HepG2 (cell line): Measurements from ENCODE around the gene B3GNT2. TPM values are rescaled to one million over a fixed set of nuclear protein-coding genes. Genes with fewer than 3 reads are reported as not detected.
A peak's percentile ranks its signal among the peaks of the same experiment; 100 is the strongest.

Experiments used
- ATAD3A ChIP-seq: sonication (generic); formaldehyde crosslinking; IDR thresholded peaks from 2 replicates; pipeline ENCODE4 v1.4.0; 2020; ENCODE audit warnings: missing genetic modification reagents
- CBX5 ChIP-seq: sonication (generic); formaldehyde crosslinking; IDR thresholded peaks from 2 replicates; pipeline ENCODE4 v1.4.0; 2020; ENCODE audit warnings: missing genetic modification reagents, borderline replicate concordance
- GABPA ChIP-seq, 2 experiments: IDR thresholded peaks; 2 replicates each; pipeline ENCODE4 v1.6.1; 2011 to 2016; ENCODE audit warnings: low read depth in 2 of 2, low read length in 1 of 2, missing biosample characterization in 1 of 2, missing genetic modification characterization in 1 of 2
- NFATC3 ChIP-seq: sonication (generic); formaldehyde crosslinking; IDR thresholded peaks from 2 replicates; pipeline ENCODE4 v1.5.1; 2020; ENCODE audit warnings: mild to moderate bottlenecking, missing genetic modification reagents
- PHF21A ChIP-seq: sonication (generic); formaldehyde crosslinking; IDR thresholded peaks from 2 replicates; pipeline ENCODE4 v1.5.0; 2020; ENCODE audit warnings: mild to moderate bottlenecking, missing genetic modification reagents
- PHF5A ChIP-seq: IDR thresholded peaks from one replicate; pipeline ENCODE4 v1.6.1; 2018; ENCODE audit warnings: low read depth, missing genetic modification reagents; ENCODE audit not compliant: unreplicated experiment
- ZEB1 ChIP-seq: IDR thresholded peaks from 2 replicates; pipeline ENCODE4 v1.6.1; 2012; ENCODE audit warnings: mild to moderate bottlenecking, low read depth, inconsistent platforms; ENCODE audit not compliant: insufficient replicate concordance
- ZNF503 ChIP-seq: sonication (generic); formaldehyde crosslinking; IDR thresholded peaks from 2 replicates; pipeline ENCODE4 v1.4.0; 2020; ENCODE audit warnings: missing genetic modification reagents
- ZNF530 ChIP-seq: sonication (generic); formaldehyde crosslinking; IDR thresholded peaks from 2 replicates; pipeline ENCODE4 v1.5.0; 2020; ENCODE audit warnings: low read depth, mild to moderate bottlenecking, missing genetic modification reagents
- ZNF549 ChIP-seq: sonication (generic); formaldehyde crosslinking; IDR thresholded peaks from 2 replicates; pipeline ENCODE4 v1.5.0; 2020; ENCODE audit warnings: missing genetic modification reagents
- ZNF615 ChIP-seq: sonication (generic); formaldehyde crosslinking; IDR thresholded peaks from 2 replicates; pipeline ENCODE4 v1.5.0; 2020; ENCODE audit warnings: mild to moderate bottlenecking, missing genetic modification reagents, borderline replicate concordance
- polyA plus RNA-seq, 8 experiments: library from polyadenylated mRNA; depleted of rRNA in 3 of 8; stranded (reverse) in 7 of 8; unstranded in 1 of 8; fragments of >200 nt; fragmentation: Illumina TruSeq in 4 of 8; extraction: Trizol in 4 of 8; gene quantifications; 2 replicates each; pipeline versions ENCODE4 v1.2.1 to v1.2.3, GENCODE V29; 2011 to 2016; ENCODE audit warnings: low read depth in 4 of 8, missing spikeins in 1 of 8, mixed read lengths in 1 of 8; ENCODE audit not compliant: insufficient read depth in 1 of 8
- total RNA-seq, 5 experiments: library from RNA; depleted of rRNA; stranded (reverse); fragments of >200 nt; fragmentation: Illumina TruSeq; extraction: Trizol; gene quantifications; 2 replicates each; pipeline ENCODE4 v1.2.3, GENCODE V29; 2016; ENCODE audit warnings: low read depth in 1 of 5
- TF ChIP-seq, protein P1 (sequence below): sonication (generic); formaldehyde crosslinking; IDR thresholded peaks from 2 replicates; pipeline ENCODE4 v1.4.0; 2020; ENCODE audit warnings: missing genetic modification reagents; ENCODE audit errors: not compliant biosample characterization
- TF ChIP-seq, protein P2 (sequence below): sonication (generic); formaldehyde crosslinking; IDR thresholded peaks from 2 replicates; pipeline ENCODE4 v1.8.1; 2022; ENCODE audit warnings: low read depth, mild to moderate bottlenecking, missing genetic modification reagents
- TF ChIP-seq, protein P3 (sequence below): sonication (generic); formaldehyde crosslinking; IDR thresholded peaks from 2 replicates; pipeline ENCODE4 v1.8.0; 2022; ENCODE audit warnings: mild to moderate bottlenecking, missing genetic modification reagents

B3GNT2 gene
- total and polyA plus RNA-seq, 2 of the 13 experiments (the other 11 are each of a cell fraction or from before 2014, with no cell fraction given), result 26.3 to 28.5 TPM

GRCh38 chr2:62194558-62195420, 1.1 kb upstream of the B3GNT2 start (continued):
- TF ChIP-seq GABPA (IDR thresholded peaks at IDR 0.05; ENCODE audit: low read depth, low read length), result no peak
- TF ChIP-seq GABPA (CRISPR knock-in tag; IDR thresholded peaks at IDR 0.05; ENCODE audit: low read depth), result peak; percentile 67
- TF ChIP-seq CBX5 (CRISPR knock-in tag), result no peak
- TF ChIP-seq ZNF549, result no peak
- TF ChIP-seq, protein P1, sequence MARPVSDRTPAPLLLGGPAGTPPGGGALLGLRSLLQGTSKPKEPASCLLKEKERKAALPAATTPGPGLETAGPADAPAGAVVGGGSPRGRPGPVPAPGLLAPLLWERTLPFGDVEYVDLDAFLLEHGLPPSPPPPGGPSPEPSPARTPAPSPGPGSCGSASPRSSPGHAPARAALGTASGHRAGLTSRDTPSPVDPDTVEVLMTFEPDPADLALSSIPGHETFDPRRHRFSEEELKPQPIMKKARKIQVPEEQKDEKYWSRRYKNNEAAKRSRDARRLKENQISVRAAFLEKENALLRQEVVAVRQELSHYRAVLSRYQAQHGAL (CRISPR knock-in tag), result no peak
- no peak for TF ChIP-seq NFATC3 (CRISPR knock-in tag)
- no peak for TF ChIP-seq ZNF530 (CRISPR knock-in tag)
- TF ChIP-seq, protein P2, sequence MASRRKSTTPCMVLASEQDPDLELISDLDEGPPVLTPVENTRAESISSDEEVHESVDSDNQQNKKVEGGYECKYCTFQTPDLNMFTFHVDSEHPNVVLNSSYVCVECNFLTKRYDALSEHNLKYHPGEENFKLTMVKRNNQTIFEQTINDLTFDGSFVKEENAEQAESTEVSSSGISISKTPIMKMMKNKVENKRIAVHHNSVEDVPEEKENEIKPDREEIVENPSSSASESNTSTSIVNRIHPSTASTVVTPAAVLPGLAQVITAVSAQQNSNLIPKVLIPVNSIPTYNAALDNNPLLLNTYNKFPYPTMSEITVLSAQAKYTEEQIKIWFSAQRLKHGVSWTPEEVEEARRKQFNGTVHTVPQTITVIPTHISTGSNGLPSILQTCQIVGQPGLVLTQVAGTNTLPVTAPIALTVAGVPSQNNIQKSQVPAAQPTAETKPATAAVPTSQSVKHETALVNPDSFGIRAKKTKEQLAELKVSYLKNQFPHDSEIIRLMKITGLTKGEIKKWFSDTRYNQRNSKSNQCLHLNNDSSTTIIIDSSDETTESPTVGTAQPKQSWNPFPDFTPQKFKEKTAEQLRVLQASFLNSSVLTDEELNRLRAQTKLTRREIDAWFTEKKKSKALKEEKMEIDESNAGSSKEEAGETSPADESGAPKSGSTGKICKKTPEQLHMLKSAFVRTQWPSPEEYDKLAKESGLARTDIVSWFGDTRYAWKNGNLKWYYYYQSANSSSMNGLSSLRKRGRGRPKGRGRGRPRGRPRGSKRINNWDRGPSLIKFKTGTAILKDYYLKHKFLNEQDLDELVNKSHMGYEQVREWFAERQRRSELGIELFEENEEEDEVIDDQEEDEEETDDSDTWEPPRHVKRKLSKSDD (CRISPR knock-in tag), result peak; percentile 68; the same call in 1 of the 2 replicates
- TF ChIP-seq ZEB1, result peak; percentile 82
- TF ChIP-seq ZNF503 (CRISPR knock-in tag), result 0 out of 2 replicates have a peak, but pooled peaks have one; percentile 18
- TF ChIP-seq PHF5A (CRISPR knock-in tag), result peak; percentile 66
- no peak for TF ChIP-seq ATAD3A (CRISPR knock-in tag)
- TF ChIP-seq, protein P3, sequence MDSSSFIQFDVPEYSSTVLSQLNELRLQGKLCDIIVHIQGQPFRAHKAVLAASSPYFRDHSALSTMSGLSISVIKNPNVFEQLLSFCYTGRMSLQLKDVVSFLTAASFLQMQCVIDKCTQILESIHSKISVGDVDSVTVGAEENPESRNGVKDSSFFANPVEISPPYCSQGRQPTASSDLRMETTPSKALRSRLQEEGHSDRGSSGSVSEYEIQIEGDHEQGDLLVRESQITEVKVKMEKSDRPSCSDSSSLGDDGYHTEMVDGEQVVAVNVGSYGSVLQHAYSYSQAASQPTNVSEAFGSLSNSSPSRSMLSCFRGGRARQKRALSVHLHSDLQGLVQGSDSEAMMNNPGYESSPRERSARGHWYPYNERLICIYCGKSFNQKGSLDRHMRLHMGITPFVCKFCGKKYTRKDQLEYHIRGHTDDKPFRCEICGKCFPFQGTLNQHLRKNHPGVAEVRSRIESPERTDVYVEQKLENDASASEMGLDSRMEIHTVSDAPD (CRISPR knock-in tag), result no peak
- TF ChIP-seq ZNF615 (CRISPR knock-in tag), result no peak
- TF ChIP-seq PHF21A (CRISPR knock-in tag), result peak; percentile 67
